Stimulated activated CD8-positive, alpha-beta memory T cell treated with anti-CD3 and anti-CD28 coated beads, Interleukin-7, amount 100 ng/mL, for 4 hours (primary cell): Measurements from ENCODE around the gene PPM1E.

ENCODE experiments used
- DNase-seq, 2 donors: peaks; one replicate each; pipeline ENCODE4 v3.0.0-alpha.2; 2020; ENCODE audit warnings: low read depth in 2 of 2

PPM1E gene

GRCh38 chr17:58996968-58997367, 241.3 kb downstream of the PPM1E start:
- DNase-seq: no peak

- no peak for DNase-seq
Observed at GRCh38 chr17:58997756-58998553, 242.3 kb downstream of the PPM1E start.

- no peak for DNase-seq
Observed at GRCh38 chr17:58998871-58999270, 243.2 kb downstream of the PPM1E start.

- no peak for DNase-seq
Observed at GRCh38 chr17:58999500-58999899, 243.8 kb downstream of the PPM1E start.

GRCh38 chr17:59000022-59000421, 244.4 kb downstream of the PPM1E start:
- DNase-seq: no peak

- peak; percentile 64 to 66 for DNase-seq
Observed at GRCh38 chr17:59001158-59001814, 245.6 kb downstream of the PPM1E start.

- DNase-seq: no peak
Observed at GRCh38 chr17:59002126-59002525, 246.5 kb downstream of the PPM1E start.

GRCh38 chr17:59002848-59003247, 247.2 kb downstream of the PPM1E start:
- DNase-seq: no peak

- no peak for DNase-seq
Observed at GRCh38 chr17:59003860-59004259, 248.2 kb downstream of the PPM1E start.

GRCh38 chr17:59004338-59005111, 248.9 kb downstream of the PPM1E start:
- DNase-seq: peak; percentile 39 to 43

- DNase-seq: no peak
Observed at GRCh38 chr17:59007995-59008394, 252.3 kb downstream of the PPM1E start.

- no peak for DNase-seq
Observed at GRCh38 chr17:59008737-59009136, 253.1 kb downstream of the PPM1E start.

- no peak for DNase-seq
Observed at GRCh38 chr17:59010026-59010425, 254.4 kb downstream of the PPM1E start.

- no peak for DNase-seq
Observed at GRCh38 chr17:59011975-59012374, 256.3 kb downstream of the PPM1E start.

GRCh38 chr17:59018019-59018418, 262.4 kb downstream of the PPM1E start:
- no peak for DNase-seq

- DNase-seq: no peak
Observed at GRCh38 chr17:59024916-59025315, 269.3 kb downstream of the PPM1E start.

GRCh38 chr17:59026176-59026939, 270.7 kb downstream of the PPM1E start:
- no peak for DNase-seq

GRCh38 chr17:59027750-59028149, 272.1 kb downstream of the PPM1E start:
- DNase-seq: no peak

- no peak for DNase-seq
Observed at GRCh38 chr17:59028328-59028727, 272.7 kb downstream of the PPM1E start.

GRCh38 chr17:59030811-59031210, 275.2 kb downstream of the PPM1E start:
- DNase-seq: no peak
